GM12864 (cell line): ENCODE measurements around the gene PGAM5.
"Not testable (repeated sequence)": the region's sequence is repeated elsewhere in the genome, so short reads cannot be mapped to it uniquely, and the experiment has no call there.

ENCODE experiments used
- DNase-seq: peaks from one replicate; pipeline ENCODE4 v3.0.0-alpha.2; 2011; ENCODE audit warnings: low read depth
- H3K4me3 ChIP-seq: 2 replicates; pipeline ENCODE4 v1.5.1; 2011; ENCODE audit warnings: mild to moderate bottlenecking, low read depth, low read length, control low read depth
- TF ChIP-seq, protein P1 (sequence below): IDR thresholded peaks from 2 replicates; pipeline ENCODE4 v1.5.1; 2011; ENCODE audit warnings: low read depth, mild to moderate bottlenecking, moderate library complexity, low read length, control low read depth, inconsistent platforms; ENCODE audit errors: missing control alignments

PGAM5 gene

DNA sequence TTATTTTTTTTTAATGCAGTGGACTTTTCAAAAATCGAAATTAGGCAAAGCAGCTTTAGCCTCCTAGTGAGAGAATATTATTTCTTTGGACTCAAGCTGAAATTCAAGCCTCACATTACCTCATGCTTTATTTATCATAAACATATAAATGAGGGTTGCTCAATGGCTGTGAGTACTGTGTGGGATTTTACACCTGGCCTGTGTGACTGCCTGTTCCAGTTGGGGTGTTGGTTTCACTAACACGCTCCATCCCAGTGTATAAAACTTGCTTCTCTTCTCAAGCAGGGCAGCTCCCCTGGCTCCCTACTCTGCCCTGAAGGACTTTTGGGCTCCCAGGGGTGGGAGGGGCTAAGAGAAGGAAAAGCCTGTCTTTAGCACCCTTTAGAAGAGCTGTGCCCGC lies 36.0 kb downstream of the PGAM5 start:
- TF ChIP-seq, protein P1, sequence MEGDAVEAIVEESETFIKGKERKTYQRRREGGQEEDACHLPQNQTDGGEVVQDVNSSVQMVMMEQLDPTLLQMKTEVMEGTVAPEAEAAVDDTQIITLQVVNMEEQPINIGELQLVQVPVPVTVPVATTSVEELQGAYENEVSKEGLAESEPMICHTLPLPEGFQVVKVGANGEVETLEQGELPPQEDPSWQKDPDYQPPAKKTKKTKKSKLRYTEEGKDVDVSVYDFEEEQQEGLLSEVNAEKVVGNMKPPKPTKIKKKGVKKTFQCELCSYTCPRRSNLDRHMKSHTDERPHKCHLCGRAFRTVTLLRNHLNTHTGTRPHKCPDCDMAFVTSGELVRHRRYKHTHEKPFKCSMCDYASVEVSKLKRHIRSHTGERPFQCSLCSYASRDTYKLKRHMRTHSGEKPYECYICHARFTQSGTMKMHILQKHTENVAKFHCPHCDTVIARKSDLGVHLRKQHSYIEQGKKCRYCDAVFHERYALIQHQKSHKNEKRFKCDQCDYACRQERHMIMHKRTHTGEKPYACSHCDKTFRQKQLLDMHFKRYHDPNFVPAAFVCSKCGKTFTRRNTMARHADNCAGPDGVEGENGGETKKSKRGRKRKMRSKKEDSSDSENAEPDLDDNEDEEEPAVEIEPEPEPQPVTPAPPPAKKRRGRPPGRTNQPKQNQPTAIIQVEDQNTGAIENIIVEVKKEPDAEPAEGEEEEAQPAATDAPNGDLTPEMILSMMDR = no peak
- DNase-seq = no peak
- H3K4me3 ChIP-seq = no peak overlapping the region

DNA sequence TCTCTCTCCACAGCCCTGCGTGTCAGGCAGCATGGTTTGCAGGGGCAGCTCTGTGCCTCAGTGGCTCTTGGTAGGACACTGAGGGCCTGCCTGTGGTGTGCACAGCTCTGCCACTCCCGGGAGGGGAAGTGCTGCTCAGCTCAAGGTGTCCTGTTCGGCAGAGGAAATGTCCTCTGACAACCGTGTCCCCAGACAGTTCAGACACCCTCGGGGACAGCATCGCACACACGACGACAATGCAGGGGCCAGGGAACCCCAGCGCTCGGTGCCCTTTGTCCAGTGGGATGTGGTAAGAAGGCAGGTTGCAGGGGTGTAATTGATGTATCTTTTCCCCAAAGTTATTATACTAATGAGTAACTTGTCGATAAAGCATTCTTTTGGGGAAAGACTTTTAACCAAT lies 36.8 kb downstream of the PGAM5 start:
- no peak for DNase-seq
- H3K4me3 ChIP-seq = no peak overlapping the region
- TF ChIP-seq, protein P1 = no peak

DNA sequence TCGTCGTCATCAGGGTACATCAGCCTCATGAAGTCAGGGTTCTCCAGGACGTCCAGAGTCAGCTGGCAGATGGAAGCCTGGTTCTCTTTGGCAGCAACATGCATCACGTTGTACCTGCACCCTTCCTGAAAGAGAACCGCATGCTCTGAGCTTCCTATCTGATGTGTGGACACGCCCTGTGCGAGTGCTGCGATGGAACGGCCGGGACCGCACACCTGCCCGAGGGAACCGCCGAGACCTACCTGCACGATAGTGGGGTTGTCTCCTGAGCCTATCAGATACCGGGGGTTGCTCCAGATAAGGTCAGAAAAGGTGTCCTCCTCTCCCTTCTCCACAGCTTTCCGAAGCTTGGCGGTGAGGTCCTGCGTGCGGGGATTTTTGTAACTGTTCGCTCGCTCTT lies 37.3 kb downstream of the PGAM5 start:
- TF ChIP-seq, protein P1 = no peak
- DNase-seq = no peak

DNA sequence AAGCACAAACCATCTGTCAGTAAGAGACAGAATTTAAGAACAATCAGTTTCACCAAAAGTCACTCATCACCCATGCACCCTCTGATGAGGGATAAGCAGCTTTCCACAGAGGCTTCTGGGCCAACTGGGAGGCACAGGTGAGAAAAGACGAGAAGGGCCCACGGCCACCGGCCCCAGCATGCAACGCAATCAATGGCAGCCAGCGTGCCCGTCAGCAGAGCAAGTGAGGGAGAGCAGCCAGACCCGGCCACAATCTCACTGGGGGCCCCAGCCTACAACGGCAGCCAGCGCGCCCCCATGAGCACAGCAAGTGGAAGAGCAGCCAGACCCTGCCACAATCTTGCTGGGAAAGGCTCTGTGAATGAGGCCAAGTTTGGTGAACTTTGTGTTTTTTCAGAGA lies 37.7 kb downstream of the PGAM5 start:
- TF ChIP-seq, protein P1 = no peak
- DNase-seq = no peak
- H3K4me3 ChIP-seq = no peak overlapping the region

More for the DNA sequence above, 37.3 kb downstream of the PGAM5 start:
- no peak overlapping the region for H3K4me3 ChIP-seq

DNA sequence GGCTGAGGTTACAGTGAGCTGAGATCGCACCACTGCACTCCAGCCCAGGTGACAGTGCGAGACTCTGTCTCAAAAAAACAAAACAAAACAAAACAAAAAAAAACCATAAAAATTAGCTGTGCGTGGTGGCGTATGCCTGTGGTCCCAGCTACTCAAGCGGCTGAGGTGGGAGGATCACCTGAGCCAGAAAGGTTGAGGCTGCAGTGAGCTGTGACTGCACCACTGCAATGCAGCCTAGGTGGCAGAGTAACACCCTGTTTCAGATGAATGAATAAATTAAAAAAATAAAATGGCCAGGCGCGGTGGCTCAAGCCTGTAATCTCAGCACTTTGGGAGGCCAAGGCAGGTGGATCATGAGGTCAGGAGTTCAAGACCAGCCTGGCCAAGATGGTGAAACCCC lies 43.0 kb downstream of the PGAM5 start:
- not testable (repeated sequence) for H3K4me3 ChIP-seq, DNase-seq

DNA sequence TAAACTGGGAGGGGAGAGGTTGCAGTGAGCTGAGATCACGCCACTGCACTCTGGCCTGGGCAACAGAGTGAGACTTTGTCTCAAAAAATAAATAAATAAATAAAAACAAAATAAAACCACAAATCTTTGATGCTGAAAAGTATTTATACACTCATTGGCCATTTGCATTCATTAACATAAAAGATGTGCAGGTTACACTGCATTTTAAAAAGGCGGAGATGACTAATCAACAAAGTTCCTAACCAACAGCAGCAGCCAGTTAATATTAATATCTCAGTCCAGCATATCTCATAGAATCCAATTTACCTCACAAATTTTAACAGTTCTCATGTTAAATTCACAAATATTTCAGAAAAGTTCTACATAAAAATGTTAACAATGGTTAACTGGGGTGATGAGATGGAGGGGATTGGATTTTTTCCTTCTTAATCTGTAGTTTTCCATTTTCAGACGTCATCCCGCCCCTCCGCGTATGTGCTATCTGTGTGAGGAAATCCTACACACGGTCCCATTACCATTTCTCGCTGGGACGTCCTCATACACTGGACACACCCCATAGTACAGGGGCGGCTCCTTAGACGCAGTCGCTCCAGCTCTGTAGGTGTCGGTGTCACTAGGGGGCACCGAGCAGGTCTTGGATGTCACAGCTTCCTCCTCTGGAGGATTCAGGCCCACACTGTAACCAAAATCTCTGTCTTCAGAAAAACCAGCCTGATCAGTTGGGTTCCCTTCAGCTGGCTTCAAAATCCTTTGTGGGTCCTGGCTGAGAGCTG lies 43.7 kb downstream of the PGAM5 start:
- DNase-seq = no peak
- no peak overlapping the region for H3K4me3 ChIP-seq
- TF ChIP-seq, protein P1 = no peak

DNA sequence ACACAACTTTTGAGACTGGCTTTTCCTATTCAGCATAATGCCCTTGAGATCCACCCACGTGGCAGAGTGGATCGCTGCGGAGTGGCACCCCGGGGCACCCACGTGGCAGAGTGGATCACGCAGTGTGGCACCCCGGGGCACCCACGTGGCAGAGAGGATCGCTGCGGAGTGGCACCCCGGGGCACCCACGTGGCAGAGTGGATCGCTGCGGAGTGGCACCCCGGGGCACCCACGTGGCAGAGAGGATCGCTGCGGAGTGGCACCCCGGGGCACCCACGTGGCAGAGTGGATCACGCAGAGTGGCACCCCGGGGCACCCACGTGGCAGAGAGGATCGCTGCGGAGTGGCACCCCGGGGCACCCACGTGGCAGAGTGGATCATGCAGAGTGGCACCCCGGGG lies 48.2 kb downstream of the PGAM5 start:
- not testable (repeated sequence) for H3K4me3 ChIP-seq, DNase-seq

DNA sequence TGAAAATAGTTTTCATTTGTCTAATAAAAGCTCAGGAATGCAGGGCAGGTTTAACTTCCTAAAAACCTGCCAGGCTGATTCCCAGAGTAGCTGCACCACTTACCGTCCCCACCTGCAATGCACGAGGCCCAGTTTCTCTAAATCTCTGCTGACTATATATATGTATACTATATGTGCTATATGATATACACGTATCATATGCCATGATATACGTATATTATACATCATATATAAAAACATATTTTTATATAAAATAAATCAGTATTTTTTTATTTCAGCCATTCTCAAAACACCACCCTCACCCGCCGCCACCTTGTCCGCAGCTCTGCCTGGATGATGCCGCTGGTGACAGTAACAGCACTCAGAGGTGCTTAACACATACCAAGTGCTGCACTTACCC lies 48.7 kb downstream of the PGAM5 start:
- peak overlapping the region; percentile 43 for H3K4me3 ChIP-seq

More for the DNA sequence above, 48.7 kb downstream of the PGAM5 start:
- DNase-seq = no peak
- TF ChIP-seq, protein P1 = no peak
